IPS DF 6.9 (cell line): ENCODE measurements around the gene FBRSL1.

ENCODE experiments used
- DNase-seq: peaks from one replicate; pipeline ENCODE4 v3.0.0-alpha.2; 2013; ENCODE audit warnings: low read depth, low spot score
- H3K27ac ChIP-seq: one replicate; pipeline ENCODE4 v1.5.1; 2013; ENCODE audit warnings: low read length, control low read depth
- H3K27me3 ChIP-seq: 2 replicates; pipeline ENCODE4 v1.6.1; 2013; ENCODE audit warnings: mild to moderate bottlenecking, low read length; ENCODE audit not compliant: control insufficient read depth, insufficient read depth
- H3K36me3 ChIP-seq: 2 replicates; pipeline ENCODE4 v1.6.1; 2013; ENCODE audit warnings: low read length; ENCODE audit not compliant: control insufficient read depth, insufficient read depth
- H3K4me1 ChIP-seq: 2 replicates; pipeline ENCODE4 v1.6.1; 2013; ENCODE audit warnings: low read length; ENCODE audit not compliant: control insufficient read depth, insufficient read depth
- H3K4me3 ChIP-seq: 2 replicates; pipeline ENCODE4 v1.5.1; 2013; ENCODE audit warnings: mild to moderate bottlenecking, low read length
- H3K9me3 ChIP-seq: 2 replicates; pipeline ENCODE4 v1.6.1; 2013; ENCODE audit warnings: low read length, inconsistent platforms; ENCODE audit not compliant: control insufficient read depth, insufficient read depth
- WGBS: extraction: QIAGEN DNeasy Blood & Tissue Kit; methylation state at CpG from one replicate; pipeline ENCODE4 v1.1.7; 2013; ENCODE audit warnings: mixed read lengths, missing lambda C conversion rate; ENCODE audit not compliant: insufficient read length, insufficient coverage; 5-methylcytosine and 5-hydroxymethylcytosine counted together

FBRSL1 gene

DNA sequence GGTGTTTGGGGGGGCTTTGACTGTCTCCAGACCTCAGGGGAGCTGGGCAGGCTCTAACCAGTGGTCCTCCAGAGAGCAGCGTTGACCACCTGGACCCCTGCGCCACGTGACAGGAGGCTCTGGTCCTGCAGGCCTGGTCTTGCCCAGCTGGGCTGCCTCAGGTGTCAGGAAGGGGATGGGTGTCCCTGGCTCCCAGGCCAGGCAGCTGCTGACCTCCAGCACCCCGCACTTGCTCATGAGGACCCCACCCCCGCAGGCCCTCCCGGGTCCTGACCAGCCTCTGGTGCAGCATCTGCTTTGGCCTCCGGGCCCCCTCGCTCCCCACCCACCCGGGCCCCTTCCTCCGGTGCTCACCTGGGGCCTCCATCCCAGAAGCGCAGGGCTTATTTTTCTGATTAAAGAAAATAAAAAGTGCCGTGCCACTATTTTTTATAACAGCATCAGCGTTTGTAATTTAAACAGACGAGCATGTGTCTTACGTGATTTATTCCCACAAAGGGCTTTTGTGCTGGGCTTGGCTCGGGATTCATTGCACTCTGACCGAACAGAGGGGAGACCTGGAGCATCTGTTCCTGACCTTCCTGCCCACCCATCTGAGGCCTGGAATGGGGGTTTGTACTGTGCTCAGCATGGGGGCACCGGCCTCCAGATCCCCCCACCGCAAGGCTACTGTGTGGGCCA is 21.7 kb downstream of the FBRSL1 start:
- no peak overlapping the region for H3K4me3 ChIP-seq
- DNase-seq: no peak
- H3K27ac ChIP-seq: no peak overlapping the region
- no peaks in the 10 kb centered on the region for H3K27me3 ChIP-seq
- H3K36me3 ChIP-seq: peaks cover 5% of the 10 kb centered on the region; the same call in 1 of the 2 replicates
- WGBS: no CpG with 5 or more reads among the region's 19 CpGs
- peaks cover 2% of the 10 kb centered on the region; the same call in 1 of the 2 replicates for H3K4me1 ChIP-seq
- no peaks in the 10 kb centered on the region for H3K9me3 ChIP-seq

DNA sequence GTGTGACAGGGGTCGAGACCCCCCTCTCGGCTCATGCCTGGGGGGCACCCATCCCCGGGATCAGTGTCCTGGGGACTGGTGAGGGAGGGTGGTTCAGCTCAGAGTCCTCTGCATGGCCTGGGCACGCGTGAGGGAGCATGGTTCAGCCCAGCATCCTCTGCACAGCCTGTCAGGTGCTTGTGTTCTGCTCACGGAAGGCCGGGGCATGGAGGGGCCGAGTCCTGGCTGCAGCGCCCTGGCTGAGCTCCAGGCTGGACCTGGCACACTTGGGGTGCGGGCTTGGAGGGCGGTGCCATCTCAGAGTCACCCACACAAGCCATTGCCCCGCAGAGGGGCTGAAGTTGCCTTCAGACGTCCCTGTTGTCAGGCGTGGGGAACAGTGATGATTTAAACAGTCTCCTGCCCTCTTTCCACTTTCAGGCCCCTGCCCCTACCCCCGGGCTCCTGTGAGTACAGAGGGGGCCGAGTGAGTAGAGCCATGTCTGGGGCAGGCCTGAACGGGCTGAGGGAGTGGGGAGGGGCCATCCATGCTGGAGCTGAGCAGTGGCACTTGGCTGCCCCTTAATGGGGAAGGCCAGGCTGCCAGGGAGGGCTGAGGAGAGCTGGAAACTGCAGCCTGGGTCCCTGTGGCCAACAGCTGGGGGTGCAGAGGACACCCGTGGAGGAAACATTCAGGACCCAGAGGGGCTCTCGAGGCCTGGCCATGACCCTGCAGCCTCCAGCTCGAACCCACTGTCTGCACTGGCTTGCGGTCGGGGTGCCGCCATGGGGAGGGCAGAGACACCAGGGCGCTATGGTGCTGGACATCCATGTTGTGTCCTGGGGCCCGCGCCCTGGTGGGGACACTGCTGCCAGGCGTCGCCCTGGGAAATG is 22.5 kb downstream of the FBRSL1 start:
- no CpG with 5 or more reads among the region's 28 CpGs for WGBS
- Histone ChIP-seq H3K4me1 (no peaks in the 10 kb centered on the region; the same call in 1 of the 2 replicates), H3K4me3 (no peak overlapping the region), H3K9me3 (no peaks in the 10 kb centered on the region), H3K27me3 (no peaks in the 10 kb centered on the region), H3K27ac (no peak overlapping the region), H3K36me3 (peaks cover 5% of the 10 kb centered on the region; the same call in 1 of the 2 replicates)
- DNase-seq: no peak

DNA sequence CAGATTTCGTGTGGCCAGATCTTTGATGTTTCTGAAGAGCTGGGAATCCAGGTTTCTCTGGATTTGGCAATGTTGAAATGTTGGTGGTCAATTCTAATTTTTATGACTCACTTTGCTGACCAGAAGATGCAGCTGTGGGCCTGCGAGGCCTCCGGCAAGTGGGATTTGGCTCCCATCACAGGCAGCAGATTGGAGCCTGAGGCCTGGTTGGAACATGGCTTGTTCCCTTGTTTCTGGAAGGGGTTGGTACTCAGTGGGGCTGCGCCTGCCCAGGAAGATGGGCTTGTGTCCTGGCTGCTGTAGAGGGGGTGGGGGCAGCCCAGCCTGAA is 23.1 kb downstream of the FBRSL1 start:
- H3K4me1 ChIP-seq: no peaks in the 10 kb centered on the region; the same call in 1 of the 2 replicates
- no CpG with 5 or more reads among the region's 4 CpGs for WGBS

DNA sequence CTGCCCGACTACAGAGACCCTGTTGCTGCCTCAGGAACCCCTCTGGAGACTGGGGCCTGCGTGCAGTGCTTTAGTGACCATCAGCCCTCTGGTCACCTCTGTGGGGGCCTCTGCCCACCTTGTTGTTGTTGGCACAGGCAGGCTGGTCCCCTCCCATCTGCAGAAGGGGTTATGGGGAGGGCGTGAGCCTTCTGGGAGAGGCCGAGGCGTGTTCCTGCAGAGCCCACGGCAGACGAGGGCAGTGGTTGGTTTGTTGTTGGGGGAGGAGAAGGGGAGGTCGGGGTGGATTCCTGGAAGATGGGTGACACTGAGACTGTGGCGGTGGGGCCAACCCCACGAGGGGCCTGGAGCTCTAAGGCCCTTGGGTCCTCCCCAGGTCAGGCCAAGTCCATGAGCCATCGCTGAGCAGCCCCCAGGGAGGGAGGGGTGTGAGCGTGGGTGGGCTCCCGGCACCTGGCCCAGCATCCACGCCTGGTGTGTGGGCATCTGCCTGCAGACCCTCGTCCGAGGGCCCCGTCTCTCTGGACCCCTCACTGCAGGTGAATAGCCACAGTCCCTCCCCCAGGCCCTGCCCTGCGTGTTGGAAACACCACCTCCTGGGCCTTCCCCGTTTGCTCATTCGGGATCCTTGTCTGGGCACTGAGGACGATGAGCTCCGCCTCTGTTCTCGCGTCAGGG is 23.6 kb downstream of the FBRSL1 start:
- Histone ChIP-seq H3K27ac (no peak overlapping the region), H3K27me3 (no peaks in the 10 kb centered on the region), H3K4me1 (no peaks in the 10 kb centered on the region; the same call in 1 of the 2 replicates), H3K36me3 (peaks cover 1% of the 10 kb centered on the region; the same call in 1 of the 2 replicates), H3K9me3 (no peaks in the 10 kb centered on the region), H3K4me3 (no peak overlapping the region)
- no peak for DNase-seq
- no CpG with 5 or more reads among the region's 24 CpGs for WGBS

More for the DNA sequence above, 23.1 kb downstream of the FBRSL1 start:
- Histone ChIP-seq H3K4me3 (no peak overlapping the region), H3K9me3 (no peaks in the 10 kb centered on the region), H3K27ac (no peak overlapping the region), H3K36me3 (peaks cover 5% of the 10 kb centered on the region; the same call in 1 of the 2 replicates), H3K27me3 (no peaks in the 10 kb centered on the region)
- no peak for DNase-seq

DNA sequence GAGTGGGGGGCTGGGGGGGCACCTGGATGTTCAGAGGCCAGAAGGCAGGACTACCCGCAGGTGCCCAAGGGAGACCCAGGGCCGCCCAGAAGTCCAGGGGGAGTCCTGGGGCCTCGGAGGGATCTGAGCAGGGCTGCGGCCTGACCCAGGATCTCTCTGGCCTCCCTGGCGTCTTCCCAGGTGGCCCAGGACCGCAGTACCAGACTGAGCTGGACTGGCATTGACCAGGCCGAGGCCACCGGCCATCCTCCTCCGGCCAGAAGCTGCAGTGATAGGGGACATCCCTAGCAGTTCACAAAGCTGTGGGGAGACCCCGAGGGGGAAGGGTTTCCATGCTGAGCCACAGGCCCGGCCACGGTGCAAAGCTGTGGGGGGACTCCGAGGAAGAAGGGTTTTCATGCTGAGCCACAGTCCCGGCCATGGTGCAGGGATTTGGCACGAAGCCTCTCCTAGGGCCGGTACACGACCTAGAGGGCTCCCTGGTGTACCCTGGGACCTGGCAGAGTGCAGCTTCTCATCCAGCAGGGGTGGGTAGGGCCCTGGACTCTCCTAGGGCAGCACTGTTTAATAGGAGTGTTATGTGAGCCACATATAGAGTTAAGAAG is 24.4 kb downstream of the FBRSL1 start:
- H3K27ac ChIP-seq: no peak overlapping the region
- no peaks in the 10 kb centered on the region; the same call in 1 of the 2 replicates for H3K4me1 ChIP-seq
- H3K36me3 ChIP-seq: no peaks in the 10 kb centered on the region; the same call in 1 of the 2 replicates
- no peaks in the 10 kb centered on the region for H3K27me3 ChIP-seq
- no peak for DNase-seq
- WGBS: no CpG with 5 or more reads among the region's 17 CpGs
- H3K4me3 ChIP-seq: no peak overlapping the region
- H3K9me3 ChIP-seq: no peaks in the 10 kb centered on the region

DNA sequence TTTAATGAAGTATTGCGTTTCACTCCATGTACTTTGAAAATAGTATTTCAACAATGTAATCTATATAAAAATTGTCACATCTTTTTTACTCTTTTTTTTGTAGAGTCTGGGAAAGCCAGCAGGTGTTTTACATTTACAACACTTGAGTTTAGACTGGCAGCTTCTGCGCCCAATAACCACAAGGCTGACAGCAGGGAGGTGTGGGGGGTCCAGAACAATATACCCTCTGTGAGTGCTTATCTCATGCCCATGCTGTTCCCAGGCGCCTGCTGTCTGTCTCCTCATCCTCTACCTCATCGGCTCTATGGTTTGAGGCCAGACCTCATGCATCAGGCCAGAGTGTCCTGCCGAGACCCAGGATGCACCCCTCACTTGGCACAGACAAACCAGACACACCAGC is 24.9 kb downstream of the FBRSL1 start:
- no peaks in the 10 kb centered on the region; the same call in 1 of the 2 replicates for H3K4me1 ChIP-seq
- H3K4me3 ChIP-seq: no peak overlapping the region
- WGBS: no CpG with 5 or more reads among the region's 5 CpGs
- DNase-seq: no peak
- H3K27me3 ChIP-seq: no peaks in the 10 kb centered on the region
- H3K9me3 ChIP-seq: no peaks in the 10 kb centered on the region
- H3K27ac ChIP-seq: no peak overlapping the region
- H3K36me3 ChIP-seq: no peaks in the 10 kb centered on the region; the same call in 1 of the 2 replicates

DNA sequence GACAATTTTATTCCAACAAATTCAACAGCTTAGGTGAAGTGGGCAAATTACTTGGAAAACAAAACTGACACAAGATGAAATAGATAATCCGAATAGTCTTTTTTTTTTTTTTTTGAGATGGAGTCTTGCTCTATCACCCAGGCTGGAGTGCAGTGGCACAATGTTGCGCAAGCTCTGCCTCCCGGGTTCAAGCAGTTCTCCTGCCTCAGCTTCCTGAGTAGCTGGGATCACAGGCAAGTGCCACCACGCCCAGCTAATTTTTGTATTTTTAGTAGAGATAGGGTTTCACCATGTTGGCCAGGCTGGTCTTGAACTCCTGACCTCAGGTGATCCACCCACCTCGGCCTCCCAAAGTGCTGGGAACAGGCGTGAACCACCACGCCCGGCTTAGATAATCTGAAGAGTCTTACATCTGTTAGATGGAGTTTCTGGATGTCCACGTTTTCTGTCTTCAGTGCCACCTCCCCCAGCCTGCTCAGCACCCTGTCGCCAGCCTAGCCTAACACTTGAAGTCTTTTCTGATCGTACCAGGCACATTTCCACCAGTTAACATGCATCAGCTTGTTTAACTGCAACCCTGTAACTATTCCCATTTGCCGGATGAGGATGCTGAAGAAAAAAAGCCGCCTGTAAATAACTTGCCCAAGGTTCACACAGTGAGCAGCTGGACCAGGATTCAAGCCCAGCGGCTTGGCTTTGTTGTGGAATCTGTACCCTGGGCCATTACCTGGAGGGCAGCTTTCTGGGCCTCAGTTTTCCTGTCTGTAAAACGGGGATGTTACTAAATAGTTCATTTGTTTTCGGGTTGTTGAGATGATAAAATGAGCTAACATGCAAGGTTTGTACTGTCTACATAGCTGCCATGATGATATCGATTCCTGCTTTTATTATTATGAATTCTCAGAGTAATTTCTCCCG is 26.4 kb downstream of the FBRSL1 start:
- WGBS: no CpG with 5 or more reads among the region's 18 CpGs
- no peaks in the 10 kb centered on the region; the same call in 1 of the 2 replicates for H3K36me3 ChIP-seq
- H3K27me3 ChIP-seq: no peaks in the 10 kb centered on the region
- no peak for DNase-seq
- H3K9me3 ChIP-seq: no peaks in the 10 kb centered on the region
- no peaks in the 10 kb centered on the region; the same call in 1 of the 2 replicates for H3K4me1 ChIP-seq
- H3K27ac ChIP-seq: no peak overlapping the region
- H3K4me3 ChIP-seq: no peak overlapping the region

DNA sequence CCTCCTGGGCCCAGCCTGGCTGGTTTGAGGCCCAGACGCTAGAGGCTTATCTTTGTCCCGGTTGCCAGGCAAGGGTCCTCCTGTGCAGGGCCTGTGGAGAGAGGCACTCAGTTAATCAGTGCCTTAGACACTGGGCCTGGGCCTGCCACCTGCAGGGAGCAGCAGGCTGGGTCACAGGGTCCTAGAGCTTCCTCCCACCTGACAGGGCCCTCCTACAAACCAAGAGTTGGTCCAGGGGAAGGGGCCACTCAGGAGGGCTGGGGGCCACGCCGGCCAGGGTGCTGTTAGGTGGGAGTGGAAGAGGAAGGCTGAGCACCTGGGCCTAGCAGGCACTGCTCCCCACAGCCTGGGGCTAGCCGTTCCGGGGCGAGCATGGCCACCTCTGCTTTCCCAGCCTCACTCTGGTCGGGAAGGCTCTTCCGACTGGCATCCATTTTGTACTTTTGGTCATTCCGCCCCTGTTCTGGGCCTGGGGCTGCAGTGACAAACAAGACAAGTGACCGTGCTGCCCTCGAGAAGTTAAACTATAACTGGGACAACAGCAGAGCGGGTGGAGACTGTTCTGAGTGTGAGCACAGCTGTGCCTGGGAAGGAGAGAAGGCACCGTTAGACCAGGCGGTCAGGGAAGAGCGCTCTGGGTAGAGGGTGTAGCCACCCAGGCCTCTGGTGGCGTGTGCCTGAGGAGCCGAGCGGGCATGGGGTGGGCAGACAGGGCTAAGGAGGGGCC is 27.2 kb downstream of the FBRSL1 start:
- no peak overlapping the region for H3K27ac ChIP-seq
- no CpG with 5 or more reads among the region's 19 CpGs for WGBS
- DNase-seq: no peak
- no peak overlapping the region for H3K4me3 ChIP-seq
- H3K4me1 ChIP-seq: no peaks in the 10 kb centered on the region; the same call in 1 of the 2 replicates
- H3K27me3 ChIP-seq: no peaks in the 10 kb centered on the region
- H3K9me3 ChIP-seq: no peaks in the 10 kb centered on the region
- no peaks in the 10 kb centered on the region for H3K36me3 ChIP-seq

DNA sequence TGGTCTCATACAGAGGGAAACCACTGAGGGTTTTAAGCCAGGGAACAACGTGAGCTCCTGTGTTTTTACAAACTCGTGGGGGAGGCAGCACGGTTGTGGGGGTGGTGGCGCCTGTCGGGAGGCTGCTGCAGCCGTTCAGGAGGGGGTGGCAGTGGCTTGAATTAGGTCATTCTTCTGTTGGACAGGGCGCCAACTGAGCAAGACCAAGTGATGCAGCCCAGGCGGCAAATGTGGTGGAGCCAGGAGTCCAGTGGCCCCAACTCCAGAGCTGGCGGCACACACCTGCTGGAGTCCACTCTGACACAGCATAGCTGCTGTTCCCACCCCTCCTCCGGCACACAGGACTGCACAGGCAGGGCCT is 27.8 kb downstream of the FBRSL1 start:
- Histone ChIP-seq H3K4me1 (no peaks in the 10 kb centered on the region), H3K36me3 (no peaks in the 10 kb centered on the region), H3K4me3 (no peak overlapping the region), H3K27me3 (no peaks in the 10 kb centered on the region), H3K27ac (no peak overlapping the region), H3K9me3 (no peaks in the 10 kb centered on the region)
- WGBS: no CpG with 5 or more reads among the region's 10 CpGs
- DNase-seq: no peak
